GM18951 (cell line): ENCODE results near the gene CIB1.
"Not testable (repeated sequence)": the region's sequence is repeated elsewhere in the genome, so short reads cannot be mapped to it uniquely, and the experiment has no call there.

ENCODE experiments used
- POLR2A ChIP-seq: IDR thresholded peaks from 4 replicates; pipeline ENCODE4 v1.6.1; 2011; ENCODE audit warnings: mild to moderate bottlenecking; ENCODE audit not compliant: insufficient read length, insufficient read depth; ENCODE audit errors: extremely low read depth
- in situ Hi-C: fragments of 300-500 bp; cut with MboI; formaldehyde crosslinking; loops from one replicate; pipeline ENCODE4 v1.12.0; 2022; ENCODE audit warnings: low sequenced_read_pairs, mixed read lengths, inconsistent platforms; ENCODE audit not compliant: unreplicated experiment

CIB1 gene

DNA sequence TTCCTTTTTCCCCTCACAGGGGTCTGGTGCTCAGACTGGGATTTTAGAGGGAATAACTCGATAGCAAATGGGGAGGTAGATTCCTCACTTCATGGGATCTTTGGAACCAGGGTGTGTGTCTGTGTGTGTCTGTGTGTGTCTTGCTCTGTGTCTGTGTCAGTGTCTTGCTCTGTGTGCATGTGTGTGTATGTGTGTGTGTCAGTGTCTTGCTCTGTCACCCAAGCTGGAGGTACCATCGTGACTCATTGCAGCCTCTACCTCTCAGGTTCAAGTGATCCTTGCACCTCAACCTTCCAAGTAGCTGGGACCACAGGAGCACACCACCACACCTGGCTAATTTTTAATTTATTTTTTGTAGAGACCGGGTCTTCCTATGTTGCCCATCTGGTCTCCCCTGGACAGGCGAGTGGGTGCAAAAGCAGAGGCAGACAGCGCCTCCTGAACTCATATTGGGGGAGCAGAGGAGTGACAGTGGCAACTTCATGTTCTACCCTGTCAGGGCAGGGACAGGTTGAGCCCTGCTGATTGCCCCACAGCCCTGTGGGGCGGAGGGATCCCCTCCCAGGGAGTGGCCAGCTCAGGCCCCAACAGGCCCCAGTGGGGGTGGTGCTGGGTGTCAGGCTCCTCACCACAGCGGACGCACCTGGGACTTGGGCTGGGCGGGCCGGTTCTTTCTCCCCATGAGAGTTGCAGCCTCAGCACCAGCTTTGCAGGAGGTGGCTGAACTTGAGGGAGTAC, 43.0 kb downstream of the CIB1 start:
- TF ChIP-seq POLR2A = no peak
- in situ Hi-C loops = no loop called here

DNA sequence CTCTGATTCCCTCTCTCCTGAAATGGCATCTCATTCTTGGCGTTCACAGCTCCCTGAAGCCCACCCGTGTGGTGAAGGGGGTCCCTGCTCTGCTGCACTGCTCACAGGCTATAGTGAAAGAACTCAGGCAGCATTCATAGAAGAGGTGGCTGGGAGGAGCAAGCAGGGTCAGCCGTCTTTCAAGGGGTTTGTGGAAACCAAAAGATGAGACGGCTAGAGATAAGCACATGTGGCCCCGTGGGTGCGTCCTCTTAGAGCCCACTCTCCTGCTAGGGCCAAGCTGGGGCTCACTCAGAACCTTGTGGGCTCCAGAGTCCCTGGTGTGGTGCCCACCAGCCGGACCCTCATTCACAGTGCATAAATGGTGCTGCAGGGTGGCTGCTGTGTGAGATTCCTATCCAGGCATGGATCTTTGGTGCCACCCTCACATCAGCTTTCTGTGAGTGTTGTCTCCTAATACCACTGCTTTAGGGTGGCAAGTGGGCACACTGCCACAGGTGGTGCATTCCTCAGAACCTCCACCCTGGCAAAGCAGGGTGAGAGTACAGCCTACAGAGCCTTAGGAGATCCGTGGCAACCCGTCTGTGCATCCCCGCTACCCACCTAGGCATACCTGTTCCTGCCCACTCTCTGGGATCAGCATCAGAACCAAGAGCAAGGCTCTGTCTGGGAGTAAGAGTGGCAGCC, 43.8 kb downstream of the CIB1 start:
- in situ Hi-C loops = no loop called here
- TF ChIP-seq POLR2A = no peak

DNA sequence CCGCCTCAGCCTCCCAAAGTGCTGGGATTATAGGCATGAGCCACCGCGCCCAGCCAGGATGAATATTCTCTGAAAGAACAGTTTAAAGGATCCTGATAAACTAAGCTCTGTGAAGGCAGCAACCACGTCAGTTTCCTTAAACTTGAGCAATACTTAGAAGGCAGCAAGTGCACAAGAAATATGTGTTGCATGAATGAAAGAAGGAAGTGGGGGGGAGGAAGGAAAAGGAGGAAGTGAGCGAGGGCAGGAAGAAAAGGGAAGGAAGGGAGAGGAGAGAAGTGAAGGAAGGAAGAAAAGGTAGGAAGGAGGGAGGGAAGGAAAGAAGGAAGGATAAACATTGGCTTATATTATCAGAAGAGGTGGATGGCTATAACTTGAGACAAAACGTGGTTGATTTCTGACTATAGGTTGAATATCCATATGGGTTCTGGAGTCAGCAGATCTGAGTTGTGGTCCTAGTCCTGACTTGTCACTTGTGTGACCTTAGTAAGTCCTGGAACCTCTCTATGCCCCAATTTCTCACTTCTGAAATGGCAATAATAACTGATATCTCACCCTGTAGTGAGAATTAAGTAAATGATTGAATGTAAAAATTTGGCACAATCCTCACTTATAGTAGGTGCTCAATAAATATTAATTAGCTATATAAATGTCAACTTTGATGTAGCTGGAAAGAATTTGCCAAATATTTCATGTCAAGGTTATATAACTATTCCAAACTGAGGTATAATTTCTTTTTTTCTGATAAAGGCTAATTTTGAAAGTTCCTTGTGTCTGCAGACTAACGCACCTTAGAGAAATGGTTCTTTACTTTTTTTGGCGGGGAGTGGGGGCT, 44.6 kb downstream of the CIB1 start:
- in situ Hi-C loops = no loop called here
- no peak for TF ChIP-seq POLR2A

DNA sequence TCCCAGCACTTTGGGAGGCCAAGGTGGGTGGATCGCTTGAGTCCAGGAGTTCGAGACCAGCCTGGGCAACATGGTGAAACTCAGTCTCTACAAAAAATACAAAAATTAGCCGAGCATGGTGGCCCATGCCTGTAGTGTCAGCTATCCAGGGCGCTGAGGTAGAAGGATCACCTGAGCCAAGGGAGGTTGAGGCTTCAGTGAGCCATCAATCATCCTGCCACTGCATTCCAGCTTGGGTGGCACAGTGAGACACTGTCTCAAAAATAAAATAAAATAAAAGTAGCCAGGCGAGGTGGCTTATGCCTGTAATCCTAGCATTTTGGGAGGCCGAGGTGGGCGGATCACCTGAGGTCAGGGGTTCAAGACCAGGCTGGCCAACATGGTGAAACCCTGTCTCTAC, 45.7 kb downstream of the CIB1 start:
- in situ Hi-C loops = not testable (repeated sequence)

DNA sequence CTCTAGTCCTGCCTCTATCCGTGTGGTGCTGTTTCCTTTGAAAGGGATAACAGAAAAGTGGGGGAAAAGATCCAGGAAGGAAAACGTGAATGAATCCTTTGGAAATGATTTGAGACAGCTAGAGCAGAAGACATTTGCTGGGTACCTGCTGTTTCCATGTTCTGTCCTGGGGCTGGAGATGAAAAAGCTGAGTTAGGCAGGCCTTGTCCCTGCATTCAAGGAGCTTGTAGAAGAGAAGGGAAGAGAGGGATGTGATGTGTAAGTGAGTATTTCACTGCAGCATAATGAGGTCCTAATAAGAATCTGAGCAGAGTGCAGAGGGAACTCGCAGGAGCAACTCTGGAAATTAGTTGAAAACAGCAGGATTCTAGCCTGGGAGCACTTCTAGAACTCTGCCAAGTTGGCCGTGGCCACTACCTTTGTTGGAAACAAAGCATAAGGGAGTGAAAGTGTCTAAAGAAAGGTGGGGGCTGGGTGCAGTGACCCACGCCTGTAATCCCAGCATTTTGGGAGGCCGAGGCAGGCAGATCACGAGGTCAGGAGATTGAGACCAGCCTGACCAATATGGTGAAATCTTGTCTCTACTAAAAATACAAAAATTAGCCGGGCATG, 46.4 kb downstream of the CIB1 start:
- no peak for TF ChIP-seq POLR2A
- in situ Hi-C loops = no loop called here

DNA sequence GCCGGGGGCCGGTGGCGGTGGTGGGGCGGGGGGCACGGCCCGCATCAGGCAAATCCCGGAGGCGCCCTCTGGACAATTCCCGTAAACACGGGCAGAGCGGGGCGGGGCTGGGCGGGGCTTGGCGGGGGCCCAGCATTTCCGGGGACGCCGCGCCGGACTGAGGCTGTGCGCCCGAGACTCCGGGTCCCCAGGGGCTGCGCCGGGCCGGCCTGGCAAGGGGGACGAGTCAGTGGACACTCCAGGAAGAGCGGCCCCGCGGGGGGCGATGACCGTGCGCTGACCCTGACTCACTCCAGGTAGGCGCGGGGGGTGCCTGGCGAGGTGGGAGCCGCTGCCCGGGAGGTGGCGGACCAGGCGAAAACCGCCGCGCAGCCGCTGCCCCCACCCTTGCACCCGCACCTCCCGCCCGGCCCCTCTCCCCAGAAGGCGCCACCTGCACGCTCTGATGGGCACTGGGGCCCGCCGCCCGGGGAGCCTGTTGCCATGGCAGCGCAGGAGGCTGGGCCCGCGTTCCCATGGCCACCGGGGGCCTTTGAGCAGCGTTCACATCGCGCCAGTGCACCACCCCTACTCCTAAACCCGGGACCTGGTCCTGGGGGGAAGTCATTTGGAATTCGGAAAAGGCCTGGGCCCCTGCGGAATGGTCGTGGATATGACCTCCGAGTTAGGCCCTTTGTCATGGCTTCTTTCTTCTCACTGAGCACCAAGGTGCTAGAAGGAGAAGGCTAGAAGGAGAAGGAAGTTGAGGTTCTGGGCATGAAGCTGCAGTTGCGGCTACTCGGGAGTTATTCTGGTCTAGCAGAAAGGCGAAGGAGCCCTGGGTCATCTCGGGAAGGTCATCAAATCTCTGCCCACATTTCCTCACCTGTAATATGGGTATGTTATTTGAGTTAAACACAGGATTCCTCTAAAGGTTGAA, 48.7 kb downstream of the CIB1 start:
- peak; percentile 48 for TF ChIP-seq POLR2A
- in situ Hi-C loops = no loop called here

DNA sequence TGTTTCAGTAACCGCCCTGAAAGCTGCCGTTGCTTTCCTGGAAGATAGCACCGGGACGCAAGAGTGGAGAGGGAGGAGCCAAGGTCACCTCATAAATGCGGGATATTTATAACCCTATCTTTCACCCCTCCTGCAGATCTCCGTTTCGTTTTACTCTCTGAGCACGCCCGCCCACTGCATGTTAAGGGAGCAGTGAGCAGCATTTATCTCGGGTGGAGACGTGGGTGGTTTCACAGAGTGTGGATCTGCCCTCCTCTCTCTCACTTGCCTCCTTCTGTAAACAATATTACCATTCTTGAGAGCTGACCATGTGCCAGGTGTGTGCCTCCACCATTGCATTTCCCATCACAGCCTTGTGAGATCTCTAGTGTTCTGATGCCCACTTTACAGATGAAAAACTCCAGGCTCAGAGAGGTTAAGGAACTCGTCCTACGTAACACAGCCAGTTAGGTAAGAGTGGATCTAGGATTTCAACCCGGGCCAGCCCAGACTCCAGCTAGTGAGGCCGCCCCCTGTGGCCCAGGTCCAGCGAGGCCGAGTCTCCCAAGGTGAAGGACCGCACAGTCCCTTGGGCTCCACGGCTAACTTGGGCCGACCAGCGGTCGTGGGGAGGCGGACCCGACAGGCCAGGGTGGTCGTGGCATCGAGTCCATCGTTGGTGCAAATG, 49.5 kb downstream of the CIB1 start:
- peak; percentile 35 for TF ChIP-seq POLR2A
- in situ Hi-C loops = no loop called here

DNA sequence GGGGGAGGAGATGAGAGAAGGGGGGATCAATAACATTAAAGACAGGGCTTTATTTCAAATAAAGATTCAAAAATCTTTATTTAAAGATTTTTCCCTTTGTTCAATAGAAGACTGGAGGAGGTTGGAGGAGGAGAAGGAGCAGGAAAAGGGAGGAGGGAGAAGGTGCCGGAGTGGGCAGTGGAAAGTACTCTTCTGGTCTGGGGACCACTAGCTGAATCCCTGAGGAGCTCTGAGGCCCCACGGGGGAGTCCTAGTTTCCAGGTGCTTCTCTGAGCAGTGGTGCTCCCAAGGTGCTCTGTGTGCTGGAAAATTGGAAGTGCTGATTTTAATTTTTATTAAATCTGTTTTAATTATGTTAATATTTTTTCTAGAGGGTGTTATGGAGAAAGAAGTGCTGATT, 52.0 kb downstream of the CIB1 start:
- no peak for TF ChIP-seq POLR2A
- in situ Hi-C loops = no loop called here
